HuH-7.5 (cell line): ENCODE measurements around the gene B3GNT7.
"Not testable (repeated sequence)": the region's sequence is repeated elsewhere in the genome, so short reads cannot be mapped to it uniquely, and the experiment has no call there.

Source experiments
- DNase-seq: peaks from one replicate; pipeline ENCODE4 v3.0.0; 2011; ENCODE audit warnings: low spot score

The B3GNT7 gene

GRCh38 chr2:231367178-231367577, 28.3 kb upstream of the B3GNT7 start:
- no peak for DNase-seq

- DNase-seq: no peak
Measured at GRCh38 chr2:231369580-231370428, 25.7 kb upstream of the B3GNT7 start.

- DNase-seq: no peak
Measured at GRCh38 chr2:231370429-231370748, 25.1 kb upstream of the B3GNT7 start.

- no peak for DNase-seq
Measured at GRCh38 chr2:231370749-231371429, 24.6 kb upstream of the B3GNT7 start.

GRCh38 chr2:231371430-231372054, 24.0 kb upstream of the B3GNT7 start:
- no peak for DNase-seq

GRCh38 chr2:231372326-231372725, 23.2 kb upstream of the B3GNT7 start:
- no peak for DNase-seq

GRCh38 chr2:231373184-231373583, 22.3 kb upstream of the B3GNT7 start:
- DNase-seq: no peak

GRCh38 chr2:231373786-231374349, 21.6 kb upstream of the B3GNT7 start:
- DNase-seq: no peak

- DNase-seq: no peak
Measured at GRCh38 chr2:231374771-231375170, 20.7 kb upstream of the B3GNT7 start.

- not testable (repeated sequence) for DNase-seq
Measured at GRCh38 chr2:231375994-231376615, 19.4 kb upstream of the B3GNT7 start.

- no peak for DNase-seq
Measured at GRCh38 chr2:231376857-231377256, 18.7 kb upstream of the B3GNT7 start.

- DNase-seq: no peak
Measured at GRCh38 chr2:231378026-231378722, 17.3 kb upstream of the B3GNT7 start.

- no peak for DNase-seq
Measured at GRCh38 chr2:231379266-231380215, 16.0 kb upstream of the B3GNT7 start.

GRCh38 chr2:231380307-231380706, 15.2 kb upstream of the B3GNT7 start:
- DNase-seq: no peak

GRCh38 chr2:231380991-231381847, 14.3 kb upstream of the B3GNT7 start:
- DNase-seq: no peak

GRCh38 chr2:231382116-231382515, 13.4 kb upstream of the B3GNT7 start:
- no peak for DNase-seq

- DNase-seq: no peak
Measured at GRCh38 chr2:231383416-231384108, 11.9 kb upstream of the B3GNT7 start.

GRCh38 chr2:231384109-231384435, 11.4 kb upstream of the B3GNT7 start:
- no peak for DNase-seq

- DNase-seq: no peak
Measured at GRCh38 chr2:231384970-231385369, 10.5 kb upstream of the B3GNT7 start.
